GM21529 (cell line): Measurements from ENCODE around the gene NDST3.
"Not testable (repeated sequence)": the region's sequence is repeated elsewhere in the genome, so short reads cannot be mapped to it uniquely, and the experiment has no call there.

Source experiments
- ATAC-seq: cut with Tn5 transposase; IDR thresholded peaks from one replicate; pipeline ENCODE4 v1.9.1; 2021; ENCODE audit not compliant: unreplicated experiment

The NDST3 gene

GRCh38 chr4:118266145-118266496 lies 231.8 kb downstream of the NDST3 start:
- ATAC-seq = not testable (repeated sequence)

- no peak for ATAC-seq
These were observed 234.5 kb downstream of the NDST3 start for GRCh38 chr4:118268780-118269179.

- ATAC-seq = peak; percentile 65
These were observed 236.2 kb downstream of the NDST3 start for GRCh38 chr4:118270492-118270891.

GRCh38 chr4:118271788-118272187 lies 237.5 kb downstream of the NDST3 start:
- no peak for ATAC-seq

- ATAC-seq = no peak
These were observed 239.4 kb downstream of the NDST3 start for GRCh38 chr4:118273642-118274041.

- no peak for ATAC-seq
These were observed 242.3 kb downstream of the NDST3 start for GRCh38 chr4:118276580-118276979.

GRCh38 chr4:118277243-118277642 lies 243.0 kb downstream of the NDST3 start:
- no peak for ATAC-seq

- ATAC-seq = peak; percentile 87
These were observed 244.4 kb downstream of the NDST3 start for GRCh38 chr4:118278473-118279274.

- no peak for ATAC-seq
These were observed 245.0 kb downstream of the NDST3 start for GRCh38 chr4:118279328-118279727.

- no peak for ATAC-seq
These were observed 245.7 kb downstream of the NDST3 start for GRCh38 chr4:118279920-118280432.

GRCh38 chr4:118280501-118281218 lies 246.4 kb downstream of the NDST3 start:
- peak; percentile 28 for ATAC-seq

- ATAC-seq = no peak
These were observed 247.5 kb downstream of the NDST3 start for GRCh38 chr4:118281611-118282442.

GRCh38 chr4:118282692-118283091 lies 248.4 kb downstream of the NDST3 start:
- ATAC-seq = no peak

GRCh38 chr4:118284169-118284568 lies 249.9 kb downstream of the NDST3 start:
- peak; percentile 56 for ATAC-seq

GRCh38 chr4:118285931-118286330 lies 251.6 kb downstream of the NDST3 start:
- ATAC-seq = no peak

- ATAC-seq = no peak
These were observed 252.4 kb downstream of the NDST3 start for GRCh38 chr4:118286685-118287084.

- no peak for ATAC-seq
These were observed 253.6 kb downstream of the NDST3 start for GRCh38 chr4:118287711-118288451.

GRCh38 chr4:118289794-118290193 lies 255.5 kb downstream of the NDST3 start:
- ATAC-seq = no peak

GRCh38 chr4:118290951-118291350 lies 256.7 kb downstream of the NDST3 start:
- no peak for ATAC-seq

- ATAC-seq = no peak
These were observed 262.4 kb downstream of the NDST3 start for GRCh38 chr4:118296729-118297128.

- not testable (repeated sequence) for ATAC-seq
These were observed 265.3 kb downstream of the NDST3 start for GRCh38 chr4:118299619-118300018.
